GM12801 (cell line): ENCODE data around the gene COL23A1.

Source experiments
- TF ChIP-seq, protein P1 (sequence below): IDR thresholded peaks from one replicate; pipeline ENCODE4 v1.5.1; 2011; ENCODE audit warnings: control low read depth; ENCODE audit not compliant: insufficient read length; ENCODE audit errors: extremely low read depth

COL23A1 gene

DNA sequence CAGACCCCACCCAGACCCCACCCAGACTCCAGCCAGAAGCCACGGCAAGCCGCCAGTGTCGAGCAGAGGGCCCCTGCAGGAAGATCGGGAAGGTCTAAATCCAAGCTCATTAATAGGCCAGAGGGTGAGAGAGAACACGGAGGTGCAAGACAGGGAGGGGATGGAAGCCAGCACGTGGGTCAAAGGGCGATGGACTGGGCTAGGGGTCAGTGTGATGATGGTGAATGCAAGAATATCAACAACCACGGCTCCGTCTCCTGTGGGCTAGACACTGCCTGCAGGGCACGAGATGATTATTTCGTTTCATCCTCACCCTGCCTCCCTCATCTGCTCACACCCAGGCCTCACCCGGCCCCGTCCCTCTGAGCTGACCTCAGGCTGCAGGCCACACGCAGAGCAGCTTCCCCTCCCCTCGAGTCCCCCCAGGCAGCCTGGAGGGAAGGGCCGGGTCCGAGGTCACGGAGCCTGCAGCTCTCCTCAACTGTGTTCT is 122.0 kb downstream of the COL23A1 start:
- TF ChIP-seq, protein P1, sequence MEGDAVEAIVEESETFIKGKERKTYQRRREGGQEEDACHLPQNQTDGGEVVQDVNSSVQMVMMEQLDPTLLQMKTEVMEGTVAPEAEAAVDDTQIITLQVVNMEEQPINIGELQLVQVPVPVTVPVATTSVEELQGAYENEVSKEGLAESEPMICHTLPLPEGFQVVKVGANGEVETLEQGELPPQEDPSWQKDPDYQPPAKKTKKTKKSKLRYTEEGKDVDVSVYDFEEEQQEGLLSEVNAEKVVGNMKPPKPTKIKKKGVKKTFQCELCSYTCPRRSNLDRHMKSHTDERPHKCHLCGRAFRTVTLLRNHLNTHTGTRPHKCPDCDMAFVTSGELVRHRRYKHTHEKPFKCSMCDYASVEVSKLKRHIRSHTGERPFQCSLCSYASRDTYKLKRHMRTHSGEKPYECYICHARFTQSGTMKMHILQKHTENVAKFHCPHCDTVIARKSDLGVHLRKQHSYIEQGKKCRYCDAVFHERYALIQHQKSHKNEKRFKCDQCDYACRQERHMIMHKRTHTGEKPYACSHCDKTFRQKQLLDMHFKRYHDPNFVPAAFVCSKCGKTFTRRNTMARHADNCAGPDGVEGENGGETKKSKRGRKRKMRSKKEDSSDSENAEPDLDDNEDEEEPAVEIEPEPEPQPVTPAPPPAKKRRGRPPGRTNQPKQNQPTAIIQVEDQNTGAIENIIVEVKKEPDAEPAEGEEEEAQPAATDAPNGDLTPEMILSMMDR = no peak

DNA sequence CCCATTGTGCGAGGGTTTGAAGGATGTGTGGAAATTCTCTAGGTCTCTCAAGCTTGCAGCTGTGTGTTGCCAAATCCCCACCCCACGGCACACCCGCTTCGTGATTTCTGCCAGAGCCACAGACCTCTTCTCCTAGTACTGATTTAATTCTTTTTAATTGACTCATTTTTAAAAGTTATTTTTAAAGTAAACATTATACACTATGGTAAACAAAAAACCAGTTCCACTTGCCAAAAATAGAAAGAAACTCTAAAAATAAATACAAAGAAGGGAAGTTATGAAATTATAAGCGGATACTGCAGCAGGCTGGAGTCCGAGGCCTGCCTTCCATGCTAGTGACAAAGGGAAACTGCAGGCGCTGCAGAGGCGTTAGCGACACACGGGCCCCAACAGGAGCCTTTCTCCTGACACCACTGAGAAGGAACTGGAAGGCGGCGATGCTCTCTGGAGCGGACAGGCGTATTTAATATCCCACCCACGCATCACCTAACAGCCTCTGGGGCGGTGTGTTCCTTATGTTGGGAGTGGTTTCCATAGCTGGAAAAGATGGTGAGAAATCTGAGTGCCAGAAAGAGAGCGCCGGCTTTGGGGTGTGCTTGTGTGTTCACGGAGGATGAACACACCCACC is 122.5 kb downstream of the COL23A1 start:
- TF ChIP-seq, protein P1 = no peak

DNA sequence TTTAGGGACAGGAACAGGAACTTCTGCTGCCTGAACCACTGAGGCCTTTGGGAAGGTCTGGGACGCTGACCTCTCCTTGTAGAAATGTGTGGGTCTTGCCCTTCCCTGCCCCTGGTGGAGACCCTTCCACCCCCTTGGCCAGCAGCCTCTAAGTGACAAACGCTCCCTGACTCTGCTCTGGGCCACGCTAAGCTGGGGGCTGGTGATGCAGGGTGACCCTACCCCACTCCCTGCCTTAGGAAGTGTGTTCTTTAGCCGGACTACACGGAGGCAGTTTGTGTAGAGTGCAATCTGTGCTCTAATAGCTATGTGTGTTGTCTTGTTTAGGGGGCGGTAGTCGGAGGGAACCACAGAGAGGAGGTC is 123.0 kb downstream of the COL23A1 start:
- TF ChIP-seq, protein P1 = no peak

DNA sequence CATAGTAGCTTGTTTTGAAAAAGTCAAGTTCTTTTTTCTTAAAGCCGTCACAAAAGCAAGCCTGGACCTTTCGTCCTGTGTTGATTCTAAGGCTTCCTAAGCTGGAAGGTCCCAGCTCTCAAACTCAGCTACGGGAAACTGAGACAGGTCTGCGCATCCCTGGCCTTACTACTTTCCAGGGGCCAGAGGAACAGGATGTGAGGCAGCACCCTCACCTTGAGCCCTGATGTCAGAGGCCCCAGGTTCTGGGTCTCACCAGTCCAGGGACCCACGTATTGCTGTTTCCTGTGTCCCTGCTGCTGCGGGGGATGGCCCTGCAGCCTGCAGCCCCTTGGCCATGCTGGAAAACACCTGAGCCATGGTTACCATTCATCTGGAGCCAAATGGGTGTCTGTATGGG is 123.9 kb downstream of the COL23A1 start:
- TF ChIP-seq, protein P1 = no peak

DNA sequence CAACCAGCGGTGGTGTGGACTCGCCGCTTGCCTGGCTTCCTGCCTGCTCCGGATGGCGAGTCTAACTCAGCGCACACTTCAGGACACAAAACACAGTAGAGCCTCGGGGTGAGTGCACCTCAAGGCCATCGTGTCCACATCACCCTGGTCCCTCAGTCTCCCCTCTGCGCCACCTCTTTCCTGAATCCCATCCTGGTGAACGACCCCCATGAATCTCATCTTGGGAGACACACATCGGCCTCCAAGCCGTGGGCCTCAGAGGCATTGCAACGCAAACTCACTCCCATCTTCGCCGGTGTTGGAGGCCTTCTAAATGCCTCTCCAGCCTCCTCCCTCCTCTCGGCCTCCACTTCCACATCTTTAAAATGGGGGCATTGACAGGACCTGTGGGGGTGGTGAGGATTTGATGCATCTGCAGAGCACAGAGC is 124.3 kb downstream of the COL23A1 start:
- TF ChIP-seq, protein P1 = no peak

DNA sequence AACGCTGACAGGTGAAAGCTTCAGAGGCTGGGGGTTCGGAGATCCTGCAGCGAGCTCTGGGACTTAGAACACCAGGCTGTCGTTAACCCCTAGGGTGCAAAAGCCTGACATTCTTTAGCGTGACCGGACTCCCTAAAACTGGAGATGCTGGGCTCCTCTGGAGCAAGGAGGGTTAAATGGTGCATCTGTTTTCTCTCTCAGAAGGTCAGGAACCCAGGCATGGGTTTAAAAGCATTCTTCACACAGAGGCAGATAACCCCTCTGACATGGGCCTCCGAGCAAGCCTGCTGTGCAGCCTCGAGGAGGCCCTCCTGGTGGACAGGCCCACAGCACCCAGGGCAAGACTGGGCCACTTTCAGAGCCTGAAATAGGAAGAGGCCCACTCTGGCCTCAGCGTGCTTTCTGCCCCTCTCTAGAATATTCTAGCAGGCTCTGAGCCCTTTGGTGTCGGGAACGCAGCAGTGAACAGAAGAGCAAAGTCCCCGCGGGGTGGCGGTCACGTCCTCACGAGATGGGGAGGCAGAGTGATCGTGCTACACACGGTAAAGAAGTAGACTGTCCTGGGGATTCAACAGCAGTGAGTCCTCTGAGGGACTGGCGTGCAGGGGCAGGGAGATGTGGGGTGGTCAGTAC is 124.8 kb downstream of the COL23A1 start:
- TF ChIP-seq, protein P1 = no peak

DNA sequence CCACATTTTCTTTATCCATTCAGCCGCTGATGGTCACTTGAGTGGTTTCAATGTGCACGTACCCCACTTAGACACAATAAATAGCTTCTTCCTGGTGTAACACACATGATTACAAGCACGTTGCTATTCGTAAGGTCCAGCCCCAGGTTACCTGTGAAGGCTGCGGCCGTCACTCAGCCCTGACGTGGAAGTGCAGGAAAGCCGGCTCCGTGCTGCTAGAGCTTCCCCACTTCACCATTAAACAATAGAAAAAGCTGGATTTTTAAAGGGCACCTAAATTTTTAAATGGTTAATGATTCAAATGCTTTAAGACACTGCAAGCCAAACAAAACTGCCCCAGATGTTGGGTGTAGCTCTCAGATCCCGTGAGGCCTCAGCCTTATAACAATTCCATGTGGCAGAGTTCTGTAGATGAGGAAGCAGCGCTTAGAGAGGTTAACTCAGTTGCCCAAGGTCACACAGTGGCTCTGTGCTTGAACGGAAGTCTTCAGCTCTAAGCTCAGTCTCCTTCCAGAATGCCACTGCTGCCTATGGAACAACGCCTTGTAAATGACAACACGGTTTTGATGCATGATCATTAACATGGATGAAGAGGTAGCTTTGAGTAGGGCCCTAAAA is 125.7 kb downstream of the COL23A1 start:
- TF ChIP-seq, protein P1 = no peak
